Measurements from ENCODE around the gene DNAH2.

GRCh38 chr17:7846765-7847661, 129.5 kb downstream of the DNAH2 start:
- TF ChIP-seq CTCF (IDR thresholded peaks at IDR 0.05) (no peak), RFX5 (IDR thresholded peaks at IDR 0.05; ENCODE audit: low read length) (no peak), YY1 (IDR thresholded peaks at IDR 0.05; ENCODE audit: low read depth) (no peak)

All from SK-N-SH (cell line).